Karpas-422 (cell line): ENCODE measurements around the gene TADA2A. TPM values are rescaled to one million over a fixed set of nuclear protein-coding genes. Genes with fewer than 3 reads are reported as not detected.
"Not testable (repeated sequence)": the region's sequence is repeated elsewhere in the genome, so short reads cannot be mapped to it uniquely, and the experiment has no call there.

ENCODE experiments used
- DNase-seq: peaks from one replicate; pipeline ENCODE4 v3.0.0-alpha.2; 2015
- H2AFZ ChIP-seq: fragments of 200-600 bp; sonication (generic); 2 replicates; pipeline ENCODE4 v1.6.1; 2014; ENCODE audit warnings: antibody characterized with exemption, low read length, mixed read lengths
- H3K27ac ChIP-seq: fragments of 200-600 bp; sonication (generic); 2 replicates; pipeline ENCODE4 v1.5.1; 2014; ENCODE audit warnings: mild to moderate bottlenecking, low read length, moderate library complexity
- H3K27me3 ChIP-seq: fragments of 200-600 bp; sonication (generic); 2 replicates; pipeline ENCODE4 v1.6.1; 2014; ENCODE audit warnings: low read length, mixed read lengths
- H3K36me3 ChIP-seq: fragments of 200-600 bp; sonication (generic); 2 replicates; pipeline ENCODE4 v1.6.1; 2014; ENCODE audit warnings: low read length, mixed read lengths; ENCODE audit not compliant: insufficient read depth
- H3K4me1 ChIP-seq: fragments of 200-600 bp; sonication (generic); 2 replicates; pipeline ENCODE4 v1.6.1; 2014; ENCODE audit warnings: mild to moderate bottlenecking, low read length, mixed read lengths
- H3K4me2 ChIP-seq: fragments of 200-600 bp; sonication (generic); 2 replicates; pipeline ENCODE4 v1.6.1; 2014; ENCODE audit warnings: low read length, low read depth, mild to moderate bottlenecking; ENCODE audit not compliant: poor library complexity, severe bottlenecking
- H3K4me3 ChIP-seq: fragments of 200-600 bp; sonication (generic); 2 replicates; pipeline ENCODE4 v1.5.1; 2014; ENCODE audit warnings: mild to moderate bottlenecking, antibody characterized with exemption, low read length, mixed read lengths
- H3K79me2 ChIP-seq: fragments of 200-600 bp; sonication (generic); 2 replicates; pipeline ENCODE4 v1.6.1; 2014; ENCODE audit warnings: mild to moderate bottlenecking, low read length, mixed read lengths
- H3K9ac ChIP-seq: fragments of 200-600 bp; sonication (generic); 2 replicates; pipeline ENCODE4 v1.6.0; 2014; ENCODE audit warnings: low read length
- H3K9me2 ChIP-seq: fragments of 200-600 bp; sonication (generic), shearing (Covaris generic); replicated peaks from 2 replicates; pipeline ENCODE4 v1.6.0; 2014; ENCODE audit warnings: mild to moderate bottlenecking, low read length, moderate library complexity; ENCODE audit not compliant: insufficient read depth
- H3K9me3 ChIP-seq: fragments of 300-700, 200-600 bp; sonication (generic); 2 replicates; pipeline ENCODE4 v1.6.1; 2014; ENCODE audit warnings: low read length, mixed read lengths
- H4K20me1 ChIP-seq: fragments of 200-600 bp; sonication (generic); 2 replicates; pipeline ENCODE4 v1.6.1; 2014; ENCODE audit warnings: mild to moderate bottlenecking, antibody characterized with exemption, low read length, low read depth; ENCODE audit not compliant: insufficient read depth
- total RNA-seq: library from RNA; depleted of rRNA; stranded (reverse); fragments of >200 nt; shearing (Covaris generic); gene quantifications from 2 replicates; pipeline ENCODE4 v1.2.3, GENCODE V29; 2014; ENCODE audit warnings: low replicate concordance

The TADA2A gene
- total RNA-seq, 1 experiment from 2014 or later, result 28.1 TPM

GRCh38 chr17:37507111-37507510 lies 100.4 kb downstream of the TADA2A start:
- H3K9ac ChIP-seq, result no peak overlapping the region
- no peak overlapping the region for H3K4me2 ChIP-seq
- no peak overlapping the region for H3K27ac ChIP-seq
- H3K79me2 ChIP-seq, result peaks cover 3% of the 10 kb centered on the region; the same call in 1 of the 2 replicates
- no peaks in the 10 kb centered on the region for H4K20me1 ChIP-seq
- H3K9me2 ChIP-seq, result no peaks in the 10 kb centered on the region
- H3K27me3 ChIP-seq, result no peaks in the 10 kb centered on the region
- no peaks in the 10 kb centered on the region for H3K9me3 ChIP-seq
- no peak overlapping the region for H3K4me3 ChIP-seq
- H3K4me1 ChIP-seq, result peaks cover 10% of the 10 kb centered on the region
- H2AFZ ChIP-seq, result no peak overlapping the region
- no peak for DNase-seq
- H3K36me3 ChIP-seq, result no peaks in the 10 kb centered on the region

- Histone ChIP-seq H3K9me2 (no peaks in the 10 kb centered on the region), H2AFZ (no peak overlapping the region), H3K27ac (no peak overlapping the region), H4K20me1 (no peaks in the 10 kb centered on the region), H3K4me3 (no peak overlapping the region), H3K36me3 (peaks cover 6% of the 10 kb centered on the region; the same call in 1 of the 2 replicates), H3K9ac (no peak overlapping the region), H3K4me2 (no peak overlapping the region), H3K4me1 (peaks cover 10% of the 10 kb centered on the region), H3K27me3 (no peaks in the 10 kb centered on the region), H3K79me2 (peaks cover 3% of the 10 kb centered on the region; the same call in 1 of the 2 replicates), H3K9me3 (no peaks in the 10 kb centered on the region)
- DNase-seq, result no peak
Measured at GRCh38 chr17:37510056-37510455, 103.4 kb downstream of the TADA2A start.

- DNase-seq, H3K36me3 ChIP-seq, H3K9ac ChIP-seq, H3K4me3 ChIP-seq, H2AFZ ChIP-seq, H3K79me2 ChIP-seq, H3K9me2 ChIP-seq, H3K4me2 ChIP-seq, H3K9me3 ChIP-seq, H3K27me3 ChIP-seq, H4K20me1 ChIP-seq, H3K27ac ChIP-seq: not testable (repeated sequence)
- peaks cover 15% of the 10 kb centered on the region for H3K4me1 ChIP-seq
Measured at GRCh38 chr17:37511642-37512041, 105.0 kb downstream of the TADA2A start.

- H4K20me1 ChIP-seq, result no peaks in the 10 kb centered on the region
- no peak overlapping the region for H3K4me2 ChIP-seq
- H3K9me2 ChIP-seq, result no peaks in the 10 kb centered on the region
- H3K4me3 ChIP-seq, result no peak overlapping the region
- H3K9me3 ChIP-seq, result no peaks in the 10 kb centered on the region
- H3K27ac ChIP-seq, result no peak overlapping the region
- H3K4me1 ChIP-seq, result peaks cover 10% of the 10 kb centered on the region
- no peak overlapping the region for H2AFZ ChIP-seq
- H3K9ac ChIP-seq, result no peak overlapping the region
- H3K36me3 ChIP-seq, result peaks cover 6% of the 10 kb centered on the region; the same call in 1 of the 2 replicates
- H3K27me3 ChIP-seq, result no peaks in the 10 kb centered on the region
- DNase-seq, result no peak
- H3K79me2 ChIP-seq, result peaks cover 3% of the 10 kb centered on the region; the same call in 1 of the 2 replicates
Measured at GRCh38 chr17:37512442-37513068, 105.9 kb downstream of the TADA2A start.

GRCh38 chr17:37513711-37514110 lies 107.0 kb downstream of the TADA2A start:
- Histone ChIP-seq H3K9ac (no peak overlapping the region), H3K9me2 (no peaks in the 10 kb centered on the region), H3K4me1 (peaks cover 10% of the 10 kb centered on the region), H3K9me3 (no peaks in the 10 kb centered on the region), H2AFZ (no peak overlapping the region), H3K36me3 (peaks cover 11% of the 10 kb centered on the region; the same call in 1 of the 2 replicates), H3K27ac (no peak overlapping the region), H3K27me3 (no peaks in the 10 kb centered on the region), H3K4me2 (no peak overlapping the region), H4K20me1 (no peaks in the 10 kb centered on the region), H3K79me2 (no peaks in the 10 kb centered on the region), H3K4me3 (no peak overlapping the region)
- no peak for DNase-seq

- no peak overlapping the region for H3K9ac ChIP-seq
- peaks cover 15% of the 10 kb centered on the region; the same call in 1 of the 2 replicates for H3K36me3 ChIP-seq
Measured at GRCh38 chr17:37516127-37516571, 109.5 kb downstream of the TADA2A start.

GRCh38 chr17:37517881-37518280 lies 111.2 kb downstream of the TADA2A start:
- no peaks in the 10 kb centered on the region for H3K79me2 ChIP-seq
- H2AFZ ChIP-seq, result no peak overlapping the region
- peaks cover 15% of the 10 kb centered on the region; the same call in 1 of the 2 replicates for H3K36me3 ChIP-seq
- H3K9me2 ChIP-seq, result no peaks in the 10 kb centered on the region
- H3K4me1 ChIP-seq, result peaks cover 10% of the 10 kb centered on the region
- no peak overlapping the region for H3K4me3 ChIP-seq
- no peaks in the 10 kb centered on the region for H3K27me3 ChIP-seq
- H3K4me2 ChIP-seq, result no peak overlapping the region
- DNase-seq, result no peak
- H4K20me1 ChIP-seq, result no peaks in the 10 kb centered on the region
- H3K9ac ChIP-seq, result no peak overlapping the region
- H3K27ac ChIP-seq, result no peak overlapping the region
- H3K9me3 ChIP-seq, result no peaks in the 10 kb centered on the region

More at GRCh38 chr17:37516127-37516571, 109.5 kb downstream of the TADA2A start:
- no peaks in the 10 kb centered on the region for H3K9me3 ChIP-seq
- H3K27ac ChIP-seq, result no peak overlapping the region
- H3K4me2 ChIP-seq, result no peak overlapping the region
- H3K4me1 ChIP-seq, result peaks cover 10% of the 10 kb centered on the region
- H3K27me3 ChIP-seq, result no peaks in the 10 kb centered on the region
- no peak overlapping the region for H3K4me3 ChIP-seq
- H3K9me2 ChIP-seq, result no peaks in the 10 kb centered on the region
- no peaks in the 10 kb centered on the region for H3K79me2 ChIP-seq
- no peaks in the 10 kb centered on the region for H4K20me1 ChIP-seq
- no peak for DNase-seq
- H2AFZ ChIP-seq, result no peak overlapping the region

GRCh38 chr17:37518826-37519225 lies 112.1 kb downstream of the TADA2A start:
- Histone ChIP-seq H3K79me2 (no peaks in the 10 kb centered on the region), H3K4me1 (peaks cover 10% of the 10 kb centered on the region), H3K27me3 (no peaks in the 10 kb centered on the region), H3K4me2 (no peak overlapping the region), H3K4me3 (no peak overlapping the region), H2AFZ (no peak overlapping the region), H3K27ac (no peak overlapping the region), H3K36me3 (peaks cover 13% of the 10 kb centered on the region; the same call in 1 of the 2 replicates), H3K9ac (no peak overlapping the region), H3K9me3 (no peaks in the 10 kb centered on the region), H3K9me2 (no peaks in the 10 kb centered on the region), H4K20me1 (no peaks in the 10 kb centered on the region)
- no peak for DNase-seq
